ENCODE data around the gene SYCE3.

DNA sequence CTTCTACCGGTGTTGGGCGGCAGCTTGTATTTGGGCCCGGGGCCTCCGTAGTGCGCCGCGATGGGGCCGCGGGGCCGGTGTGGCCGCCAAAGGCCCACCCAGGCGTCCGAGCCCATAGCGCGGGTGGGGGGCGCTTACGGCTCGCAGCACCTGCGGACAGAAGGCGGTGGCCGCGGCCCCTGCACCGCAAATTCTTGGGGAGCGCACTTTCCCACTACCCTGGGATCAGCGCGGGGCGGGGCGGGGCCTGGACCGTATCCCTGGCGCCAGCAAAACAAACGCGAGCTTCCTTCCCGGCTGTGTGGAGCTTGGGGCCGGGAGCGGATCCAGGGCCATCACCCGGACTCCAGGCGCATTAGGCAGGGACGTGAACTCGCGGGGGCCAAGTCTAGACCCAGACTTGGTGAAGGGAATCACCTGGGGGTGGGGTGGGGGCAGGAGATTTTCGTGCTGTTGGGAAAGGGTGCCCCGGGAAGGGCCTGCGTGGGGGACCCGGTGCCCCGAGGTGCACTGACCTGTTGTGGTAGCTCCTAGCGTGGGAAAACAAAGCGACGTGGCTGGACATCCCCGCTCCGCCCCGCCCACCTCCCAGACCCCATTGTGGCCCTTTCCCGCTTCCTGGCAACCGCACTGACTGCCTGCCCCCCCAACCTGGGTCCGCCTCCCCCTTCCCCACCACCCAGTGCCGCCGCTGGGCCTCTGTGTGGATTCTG is 30.6 kb downstream of the SYCE3 start:
- TF ChIP-seq ZNF140 (tag by site-specific recombination; IDR thresholded peaks at IDR 0.05), result no peak
- TF ChIP-seq ZNF549 (tag by site-specific recombination; IDR thresholded peaks at IDR 0.05), result no peak
